Neural progenitor cell (in vitro differentiated cells): ENCODE results near the gene ADAMTSL1. TPM values are rescaled to one million over a fixed set of nuclear protein-coding genes. Genes with fewer than 3 reads are reported as not detected.

Source experiments
- DNase-seq: peaks from one replicate; pipeline ENCODE4 v3.0.0-alpha.2; 2016; ENCODE audit warnings: low spot score
- H2AFZ ChIP-seq: fragments of 200-600 bp; sonication (generic); replicated peaks from 2 replicates; pipeline ENCODE4 v1.6.1; 2016; ENCODE audit warnings: antibody characterized with exemption
- H3F3A ChIP-seq: fragments of 200-600 bp; sonication (generic); 2 replicates; pipeline ENCODE4 v1.6.1; 2016; ENCODE audit warnings: antibody characterized with exemption, low read depth
- H3K27ac ChIP-seq: fragments of 200-600 bp; sonication (generic); 2 replicates; pipeline ENCODE4 v1.5.1; 2016; ENCODE audit warnings: mild to moderate bottlenecking
- H3K27me3 ChIP-seq: fragments of 200-600 bp; sonication (generic); 2 replicates; pipeline ENCODE4 v1.6.1; 2016; ENCODE audit warnings: mild to moderate bottlenecking, moderate library complexity
- H3K36me3 ChIP-seq: fragments of 200-600 bp; sonication (generic); 2 replicates; pipeline ENCODE4 v1.5.1; 2016
- H3K4me1 ChIP-seq: fragments of 200-600 bp; sonication (generic); 2 replicates; pipeline ENCODE4 v1.6.1; 2016; ENCODE audit warnings: mixed run types
- H3K4me2 ChIP-seq: fragments of 200-600 bp; sonication (generic); 2 replicates; pipeline ENCODE4 v1.6.1; 2016
- H3K4me3 ChIP-seq: fragments of 200-600 bp; sonication (generic); 2 replicates; pipeline ENCODE4 v1.5.1; 2016
- H3K79me2 ChIP-seq: fragments of 200-600 bp; sonication (generic); 2 replicates; pipeline ENCODE4 v1.6.1; 2016; ENCODE audit warnings: low read depth
- H3K9ac ChIP-seq: fragments of 200-600 bp; sonication (generic); 2 replicates; pipeline ENCODE4 v1.6.1; 2016
- H3K9me3 ChIP-seq: fragments of 200-600 bp; sonication (generic); 2 replicates; pipeline ENCODE4 v1.5.1; 2016; ENCODE audit warnings: low read depth
- H4K20me1 ChIP-seq: fragments of 200-600 bp; sonication (generic); 2 replicates; pipeline ENCODE4 v1.6.1; 2016; ENCODE audit warnings: low read depth
- H3K27ac Mint-ChIP-seq: 3 replicates; pipeline ENCODE4 v1.8.0; 2021; ENCODE audit warnings: mixed read lengths
- H3K27me3 Mint-ChIP-seq: 2 replicates; pipeline ENCODE4 v1.8.0; 2022; ENCODE audit warnings: low read depth, mild to moderate bottlenecking, inconsistent platforms, moderate library complexity, mixed read lengths; ENCODE audit not compliant: insufficient read depth
- H3K36me3 Mint-ChIP-seq: 3 replicates; pipeline ENCODE4 v1.8.0; 2021; ENCODE audit warnings: mixed read lengths
- H3K4me1 Mint-ChIP-seq: 3 replicates; pipeline ENCODE4 v1.8.0; 2021; ENCODE audit warnings: mixed read lengths
- H3K4me3 Mint-ChIP-seq: 3 replicates; pipeline ENCODE4 v1.8.0; 2021; ENCODE audit warnings: mild to moderate bottlenecking, moderate library complexity, mixed read lengths
- H3K9me3 Mint-ChIP-seq: 3 replicates; pipeline ENCODE4 v1.8.0; 2020; ENCODE audit warnings: mixed read lengths
- CTCF ChIP-seq: fragments of 200-600 bp; sonication (generic); IDR thresholded peaks from 2 replicates; pipeline ENCODE4 v1.5.1; 2017; ENCODE audit warnings: antibody characterized with exemption, mild to moderate bottlenecking
- EZH2 ChIP-seq: fragments of 200-600 bp; sonication (generic); IDR thresholded peaks from 2 replicates; pipeline ENCODE4 v1.6.1; 2017; ENCODE audit warnings: antibody characterized with exemption, mild to moderate bottlenecking, moderate library complexity
- EZH2phosphoT487 ChIP-seq: fragments of 200-600 bp; sonication (generic); IDR thresholded peaks from 2 replicates; pipeline ENCODE4 v1.6.1; 2017; ENCODE audit warnings: antibody characterized with exemption
- total RNA-seq: library from RNA; depleted of rRNA; stranded (reverse); fragments of >200 nt; gene quantifications from 2 replicates; pipeline ENCODE4 v1.2.3, GENCODE V29; 2015; ENCODE audit warnings: low replicate concordance

ADAMTSL1 gene
- total RNA-seq, 1 donor from 2014 or later: 0.73 TPM

- H3K4me1 ChIP-seq: peaks cover 4% of the 10 kb centered on the region
- H3K27ac Mint-ChIP-seq: no peak overlapping the region
- no peak overlapping the region for H3K27ac ChIP-seq
- H3K9ac ChIP-seq: no peak overlapping the region
- peaks cover 5% of the 10 kb centered on the region for H3K27me3 Mint-ChIP-seq
- no peaks in the 10 kb centered on the region for H3K79me2 ChIP-seq
- H3K36me3 ChIP-seq: no peaks in the 10 kb centered on the region
- TF ChIP-seq CTCF: no peak
- no peak for TF ChIP-seq EZH2
- TF ChIP-seq EZH2phosphoT487: no peak
- H3K9me3 ChIP-seq: no peaks in the 10 kb centered on the region
- H3K4me3 Mint-ChIP-seq: no peak overlapping the region
- H3K4me1 Mint-ChIP-seq: no peaks in the 10 kb centered on the region
- no peaks in the 10 kb centered on the region for H3K9me3 Mint-ChIP-seq
- H4K20me1 ChIP-seq: no peaks in the 10 kb centered on the region
- H3K36me3 Mint-ChIP-seq: no peaks in the 10 kb centered on the region
- no peaks in the 10 kb centered on the region for H3F3A ChIP-seq
- H2AFZ ChIP-seq: no peak overlapping the region
- no peaks in the 10 kb centered on the region for H3K27me3 ChIP-seq
- no peak for DNase-seq
- no peak overlapping the region for H3K4me3 ChIP-seq
- H3K4me2 ChIP-seq: no peak overlapping the region
Observed at GRCh38 chr9:18623221-18624079, 149.5 kb downstream of the ADAMTSL1 start.

GRCh38 chr9:18626046-18626698 is 152.2 kb downstream of the ADAMTSL1 start:
- no peak overlapping the region for H3K4me3 Mint-ChIP-seq
- peaks cover 5% of the 10 kb centered on the region for H3K27me3 Mint-ChIP-seq
- no peaks in the 10 kb centered on the region for H3K9me3 Mint-ChIP-seq
- Histone ChIP-seq H3K4me1 (peaks cover 8% of the 10 kb centered on the region), H2AFZ (no peak overlapping the region), H3K79me2 (no peaks in the 10 kb centered on the region), H3K4me3 (no peak overlapping the region), H3K9ac (no peak overlapping the region), H3K9me3 (no peaks in the 10 kb centered on the region), H3K27me3 (no peaks in the 10 kb centered on the region), H3K4me2 (no peak overlapping the region), H4K20me1 (no peaks in the 10 kb centered on the region), H3K36me3 (no peaks in the 10 kb centered on the region), H3K27ac (no peak overlapping the region), H3F3A (no peaks in the 10 kb centered on the region)
- TF ChIP-seq EZH2phosphoT487: no peak
- no peak for TF ChIP-seq CTCF
- no peak for TF ChIP-seq EZH2
- no peak for DNase-seq
- H3K36me3 Mint-ChIP-seq: no peaks in the 10 kb centered on the region
- H3K27ac Mint-ChIP-seq: no peak overlapping the region
- no peaks in the 10 kb centered on the region for H3K4me1 Mint-ChIP-seq

- H3K4me3 Mint-ChIP-seq: no peak overlapping the region
- no peak overlapping the region for H3K27ac ChIP-seq
- H3K9me3 Mint-ChIP-seq: no peaks in the 10 kb centered on the region
- DNase-seq: no peak
- H3K36me3 Mint-ChIP-seq: no peaks in the 10 kb centered on the region
- H3K4me1 Mint-ChIP-seq: no peaks in the 10 kb centered on the region
- no peaks in the 10 kb centered on the region for H3F3A ChIP-seq
- peaks cover 2% of the 10 kb centered on the region for H3K27me3 Mint-ChIP-seq
- H3K36me3 ChIP-seq: no peaks in the 10 kb centered on the region
- H4K20me1 ChIP-seq: no peaks in the 10 kb centered on the region
- H3K27me3 ChIP-seq: no peaks in the 10 kb centered on the region
- no peak overlapping the region for H3K27ac Mint-ChIP-seq
- H2AFZ ChIP-seq: no peak overlapping the region
- peaks cover 8% of the 10 kb centered on the region for H3K4me1 ChIP-seq
- no peaks in the 10 kb centered on the region for H3K79me2 ChIP-seq
- H3K4me3 ChIP-seq: no peak overlapping the region
- TF ChIP-seq EZH2phosphoT487 (no peak), CTCF (no peak), EZH2 (no peak)
- H3K9ac ChIP-seq: no peak overlapping the region
- peak overlapping the region; percentile 31 for H3K4me2 ChIP-seq
- no peaks in the 10 kb centered on the region for H3K9me3 ChIP-seq
Observed at GRCh38 chr9:18629136-18629535, 155.2 kb downstream of the ADAMTSL1 start.
